ENCODE data around the gene COX7B2. TPM values are rescaled to one million over a fixed set of nuclear protein-coding genes. Genes with fewer than 3 reads are reported as not detected.

COX7B2 gene
- total RNA-seq = not detected
- long read RNA-seq = 0 reads

GRCh38 chr4:46909078-46909477, at the start of gene COX7B2:
Gene COX7B2 (minus strand): TSS chr4:46909245. CDS start chr4:46735192, 174,053 bp downstream.
- no peak for DNase-seq (ENCODE audit: low spot score)
- intact Hi-C loops (cut with DNase I) = no loop called here

GRCh38 chr4:46956451-46956850, 47.4 kb upstream of the COX7B2 start:
- intact Hi-C loops (cut with DNase I) = no loop called here
- no peak for DNase-seq (ENCODE audit: low spot score)

- no peak for DNase-seq (ENCODE audit: low spot score)
- intact Hi-C loops (cut with DNase I) = no loop called here
Measured at GRCh38 chr4:46955601-46956000, 46.6 kb upstream of the COX7B2 start.

- intact Hi-C loops (cut with DNase I) = no loop called here
- no peak for DNase-seq (ENCODE audit: low spot score)
Measured at GRCh38 chr4:46954643-46955042, 45.6 kb upstream of the COX7B2 start.

GRCh38 chr4:46953564-46953963, 44.5 kb upstream of the COX7B2 start:
- no peak for DNase-seq (ENCODE audit: low spot score)
- intact Hi-C loops (cut with DNase I) = no loop called here

- intact Hi-C loops (cut with DNase I) = no loop called here
- DNase-seq (ENCODE audit: low spot score) = no peak
Measured at GRCh38 chr4:46952451-46952850, 43.4 kb upstream of the COX7B2 start.

GRCh38 chr4:46950826-46951225, 41.8 kb upstream of the COX7B2 start:
- no peak for DNase-seq (ENCODE audit: low spot score)
- intact Hi-C loops (cut with DNase I) = no loop called here

- intact Hi-C loops (cut with DNase I) = no loop called here
- no peak for DNase-seq (ENCODE audit: low spot score)
Measured at GRCh38 chr4:46949822-46950221, 40.8 kb upstream of the COX7B2 start.

- intact Hi-C loops (cut with DNase I) = no loop called here
- DNase-seq (ENCODE audit: low spot score) = no peak
Measured at GRCh38 chr4:46947541-46947940, 38.5 kb upstream of the COX7B2 start.

- DNase-seq (ENCODE audit: low spot score) = no peak
- intact Hi-C loops (cut with DNase I) = no loop called here
Measured at GRCh38 chr4:46946919-46947536, 38.0 kb upstream of the COX7B2 start.

- intact Hi-C loops (cut with DNase I) = loop anchor here (2.0 kb wide), 1 partner anchor 48 kb away; the partner anchor contains the start of gene GABRA4
- no peak for DNase-seq (ENCODE audit: low spot score)
Measured at GRCh38 chr4:46945062-46945461, 36.0 kb upstream of the COX7B2 start.

GRCh38 chr4:46944345-46944744, 35.3 kb upstream of the COX7B2 start:
- no peak for DNase-seq (ENCODE audit: low spot score)
- intact Hi-C loops (cut with DNase I) = loop anchor here (2.0 kb wide), 1 partner anchor 48 kb away; the partner anchor contains the start of gene GABRA4

GRCh38 chr4:46937493-46937892, 28.4 kb upstream of the COX7B2 start:
- intact Hi-C loops (cut with DNase I) = loop anchor here (10.0 kb wide), 2 partner anchors 187 to 447 kb away; no protein-coding TSS in a partner anchor
- DNase-seq (ENCODE audit: low spot score) = no peak

GRCh38 chr4:46934726-46935125, 25.7 kb upstream of the COX7B2 start:
- no peak for DNase-seq (ENCODE audit: low spot score)
- intact Hi-C loops (cut with DNase I) = loop anchor here (5.0 to 10.0 kb wide), 3 partner anchors 68 to 450 kb away; no protein-coding TSS in a partner anchor

GRCh38 chr4:46933686-46934085, 24.6 kb upstream of the COX7B2 start:
- DNase-seq (ENCODE audit: low spot score) = no peak
- intact Hi-C loops (cut with DNase I) = loop anchor here (2.0 to 10.0 kb wide), 4 partner anchors 69 to 451 kb away; no protein-coding TSS in a partner anchor

GRCh38 chr4:46931981-46932380, 22.9 kb upstream of the COX7B2 start:
- DNase-seq (ENCODE audit: low spot score) = no peak
- intact Hi-C loops (cut with DNase I) = loop anchor here (2.0 to 10.0 kb wide), 4 partner anchors 70 to 453 kb away; no protein-coding TSS in a partner anchor

GRCh38 chr4:46930891-46931290, 21.8 kb upstream of the COX7B2 start:
- no peak for DNase-seq (ENCODE audit: low spot score)
- intact Hi-C loops (cut with DNase I) = loop anchor here (5.0 to 10.0 kb wide), 3 partner anchors 71 to 454 kb away; no protein-coding TSS in a partner anchor

GRCh38 chr4:46927201-46927600, 18.2 kb upstream of the COX7B2 start:
- DNase-seq (ENCODE audit: low spot score) = no peak
- intact Hi-C loops (cut with DNase I) = no loop called here

GRCh38 chr4:46924789-46925529, 15.9 kb upstream of the COX7B2 start:
- intact Hi-C loops (cut with DNase I) = no loop called here
- DNase-seq (ENCODE audit: low spot score) = no peak

- intact Hi-C loops (cut with DNase I) = no loop called here
- no peak for DNase-seq (ENCODE audit: low spot score)
Measured at GRCh38 chr4:46922205-46922604, 13.2 kb upstream of the COX7B2 start.

- DNase-seq (ENCODE audit: low spot score) = no peak
- intact Hi-C loops (cut with DNase I) = no loop called here
Measured at GRCh38 chr4:46908148-46908547, 897 bp downstream of the COX7B2 start.
